GM18868 (cell line): ENCODE measurements around the gene PTPRN2.

Experiments used
- ATAC-seq: cut with Tn5 transposase; IDR thresholded peaks from one replicate; pipeline ENCODE4 v1.9.1; 2021; ENCODE audit warnings: mild to moderate bottlenecking, moderate library complexity; ENCODE audit not compliant: unreplicated experiment

The PTPRN2 gene

GRCh38 chr7:158028971-158029370, 558.7 kb downstream of the PTPRN2 start:
- no peak for ATAC-seq

- no peak for ATAC-seq
Measured at GRCh38 chr7:158028290-158028941, 559.2 kb downstream of the PTPRN2 start.

- no peak for ATAC-seq
Measured at GRCh38 chr7:158027646-158028045, 560.0 kb downstream of the PTPRN2 start.

- no peak for ATAC-seq
Measured at GRCh38 chr7:158026636-158027265, 560.9 kb downstream of the PTPRN2 start.

- ATAC-seq: no peak
Measured at GRCh38 chr7:158025686-158026600, 561.7 kb downstream of the PTPRN2 start.

- no peak for ATAC-seq
Measured at GRCh38 chr7:158024881-158025280, 562.7 kb downstream of the PTPRN2 start.

- no peak for ATAC-seq
Measured at GRCh38 chr7:158024351-158024715, 563.3 kb downstream of the PTPRN2 start.

- ATAC-seq: no peak
Measured at GRCh38 chr7:158023681-158024350, 563.8 kb downstream of the PTPRN2 start.

- ATAC-seq: no peak
Measured at GRCh38 chr7:158023157-158023556, 564.5 kb downstream of the PTPRN2 start.

GRCh38 chr7:158022601-158023000, 565.0 kb downstream of the PTPRN2 start:
- ATAC-seq: no peak

GRCh38 chr7:158021836-158022235, 565.8 kb downstream of the PTPRN2 start:
- no peak for ATAC-seq

GRCh38 chr7:158020706-158021095, 566.9 kb downstream of the PTPRN2 start:
- no peak for ATAC-seq

- no peak for ATAC-seq
Measured at GRCh38 chr7:158019726-158020705, 567.6 kb downstream of the PTPRN2 start.

GRCh38 chr7:158018971-158019645, 568.5 kb downstream of the PTPRN2 start:
- no peak for ATAC-seq

- ATAC-seq: no peak
Measured at GRCh38 chr7:158018098-158018762, 569.4 kb downstream of the PTPRN2 start.

GRCh38 chr7:158017111-158018097, 570.2 kb downstream of the PTPRN2 start:
- ATAC-seq: no peak

GRCh38 chr7:158016180-158017097, 571.2 kb downstream of the PTPRN2 start:
- no peak for ATAC-seq
